ENCODE data around the gene DUSP15. TPM values are rescaled to one million over a fixed set of nuclear protein-coding genes. Genes with fewer than 3 reads are reported as not detected.
"Not testable (repeated sequence)": the region's sequence is repeated elsewhere in the genome, so short reads cannot be mapped to it uniquely, and the experiment has no call there.

DUSP15 gene
- total RNA-seq, 2 donors from 2014 or later = 2.9 to 3.6 TPM

DNA sequence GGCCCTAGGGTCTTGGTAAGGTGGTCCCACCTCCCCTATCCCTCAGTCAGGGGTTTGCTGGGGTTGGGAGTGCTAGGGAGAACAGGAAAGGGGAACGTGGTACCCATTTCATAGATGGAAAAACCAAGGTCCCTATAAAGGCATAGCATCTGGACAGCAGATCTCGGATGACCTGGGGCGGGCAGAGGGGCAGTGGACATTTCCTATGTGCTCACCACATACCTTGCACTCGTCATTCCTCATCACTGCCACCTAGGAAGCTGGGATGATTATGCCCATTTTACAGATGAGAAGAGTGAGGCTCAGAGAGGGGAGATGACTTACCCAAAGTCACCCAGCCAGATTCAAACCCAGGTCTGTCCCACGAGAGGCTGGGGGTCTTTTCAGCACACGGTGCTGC is 39.1 kb downstream of the DUSP15 start:
- Histone ChIP-seq H3K36me3 (replicated peaks in 1 of 2; ENCODE audit: insufficient read depth in 1 of 2, low read depth in 2 of 2) (no peaks in the 10 kb centered on the region), H3K9me3 (no peaks in the 10 kb centered on the region), H3K4me3 (no peak overlapping the region), H3K27me3 (no peaks in the 10 kb centered on the region), H3K27ac (no peak overlapping the region), H3K4me1 (peaks cover 3% of the 10 kb centered on the region)
- no peak for DNase-seq
- intact Hi-C loops (cut with DNase I) = no loop called here
- no peak for ATAC-seq
- WGBS, 2 donors = 86 to 92% methylated on average over 6 of the region's 6 CpGs
- TF ChIP-seq, protein P1, sequence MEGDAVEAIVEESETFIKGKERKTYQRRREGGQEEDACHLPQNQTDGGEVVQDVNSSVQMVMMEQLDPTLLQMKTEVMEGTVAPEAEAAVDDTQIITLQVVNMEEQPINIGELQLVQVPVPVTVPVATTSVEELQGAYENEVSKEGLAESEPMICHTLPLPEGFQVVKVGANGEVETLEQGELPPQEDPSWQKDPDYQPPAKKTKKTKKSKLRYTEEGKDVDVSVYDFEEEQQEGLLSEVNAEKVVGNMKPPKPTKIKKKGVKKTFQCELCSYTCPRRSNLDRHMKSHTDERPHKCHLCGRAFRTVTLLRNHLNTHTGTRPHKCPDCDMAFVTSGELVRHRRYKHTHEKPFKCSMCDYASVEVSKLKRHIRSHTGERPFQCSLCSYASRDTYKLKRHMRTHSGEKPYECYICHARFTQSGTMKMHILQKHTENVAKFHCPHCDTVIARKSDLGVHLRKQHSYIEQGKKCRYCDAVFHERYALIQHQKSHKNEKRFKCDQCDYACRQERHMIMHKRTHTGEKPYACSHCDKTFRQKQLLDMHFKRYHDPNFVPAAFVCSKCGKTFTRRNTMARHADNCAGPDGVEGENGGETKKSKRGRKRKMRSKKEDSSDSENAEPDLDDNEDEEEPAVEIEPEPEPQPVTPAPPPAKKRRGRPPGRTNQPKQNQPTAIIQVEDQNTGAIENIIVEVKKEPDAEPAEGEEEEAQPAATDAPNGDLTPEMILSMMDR (IDR thresholded peaks at IDR 0.05) = no peak
- TF ChIP-seq POLR2A (IDR thresholded peaks at IDR 0.05) = no peak

GRCh38 chr20:31830406-31830981 is 39.8 kb downstream of the DUSP15 start:
- WGBS, 2 donors = 78 to 86% methylated on average over 6 to 8 of the region's 8 CpGs
- H3K27me3 ChIP-seq = no peaks in the 10 kb centered on the region
- no peak for DNase-seq

GRCh38 chr20:31829731-31830130 is 40.6 kb downstream of the DUSP15 start:
- WGBS, 2 donors = 83 to 86% methylated on average over 6 of the region's 6 CpGs
- no peak overlapping the region for H3K4me3 ChIP-seq
- DNase-seq (no peak), ATAC-seq (no peak)
- H3K4me1 ChIP-seq = no peaks in the 10 kb centered on the region
- intact Hi-C loops (cut with DNase I) = loop anchor here (5.0 kb wide), 1 partner anchor 203 kb away; no protein-coding TSS in a partner anchor
- H3K36me3 ChIP-seq (replicated peaks in 1 of 2; ENCODE audit: insufficient read depth in 1 of 2, low read depth in 2 of 2) = no peaks in the 10 kb centered on the region
- no peaks in the 10 kb centered on the region for H3K27me3 ChIP-seq
- TF ChIP-seq, protein P1 (IDR thresholded peaks at IDR 0.05) = no peak
- no peak for TF ChIP-seq POLR2A (IDR thresholded peaks at IDR 0.05)
- no peak overlapping the region for H3K27ac ChIP-seq
- no peaks in the 10 kb centered on the region for H3K9me3 ChIP-seq

More at GRCh38 chr20:31830406-31830981, 39.8 kb downstream of the DUSP15 start:
- intact Hi-C loops (cut with DNase I) = no loop called here
- no peak overlapping the region for H3K27ac ChIP-seq
- no peak for ATAC-seq
- H3K36me3 ChIP-seq (replicated peaks in 1 of 2; ENCODE audit: insufficient read depth in 1 of 2, low read depth in 2 of 2) = no peaks in the 10 kb centered on the region
- no peaks in the 10 kb centered on the region for H3K4me1 ChIP-seq
- TF ChIP-seq, protein P1 (IDR thresholded peaks at IDR 0.05) = no peak
- no peak for TF ChIP-seq POLR2A (IDR thresholded peaks at IDR 0.05)
- no peaks in the 10 kb centered on the region for H3K9me3 ChIP-seq
- H3K4me3 ChIP-seq = no peak overlapping the region

- not testable (repeated sequence) for H3K9me3 ChIP-seq; H3K4me1 ChIP-seq; ATAC-seq; DNase-seq; H3K27ac ChIP-seq; H3K4me3 ChIP-seq; H3K27me3 ChIP-seq; H3K36me3 ChIP-seq (replicated peaks in 1 of 2; ENCODE audit: insufficient read depth in 1 of 2, low read depth in 2 of 2)
- WGBS, 2 donors = 84 to 92% methylated on average over 11 of the region's 11 CpGs
- intact Hi-C loops (cut with DNase I) = loop anchor here (5.0 kb wide), 1 partner anchor 204 kb away; no protein-coding TSS in a partner anchor
Measured at GRCh38 chr20:31828016-31828415, 42.3 kb downstream of the DUSP15 start.

- Histone ChIP-seq H3K27ac (no peak overlapping the region), H3K36me3 (replicated peaks in 1 of 2; ENCODE audit: insufficient read depth in 1 of 2, low read depth in 2 of 2) (no peaks in the 10 kb centered on the region), H3K9me3 (no peaks in the 10 kb centered on the region), H3K4me3 (no peak overlapping the region), H3K4me1 (peaks cover 11% of the 10 kb centered on the region), H3K27me3 (no peaks in the 10 kb centered on the region)
- 55 to 59% methylated on average over 2 of the region's 2 CpGs for WGBS, 2 donors
- DNase-seq (no peak), ATAC-seq (no peak)
- TF ChIP-seq POLR2A (IDR thresholded peaks at IDR 0.05) = no peak
- TF ChIP-seq, protein P1 (IDR thresholded peaks at IDR 0.05) = no peak
- intact Hi-C loops (cut with DNase I) = loop anchor here (5.0 kb wide), 1 partner anchor 205 kb away; no protein-coding TSS in a partner anchor
Measured at GRCh38 chr20:31827059-31827458, 43.3 kb downstream of the DUSP15 start.

Measured in body of pancreas (tissue), 4 donors.